OCI-LY7 (cell line): ENCODE data around the gene GOLT1A. TPM values are rescaled to one million over a fixed set of nuclear protein-coding genes. Genes with fewer than 3 reads are reported as not detected.

ENCODE experiments used
- BruUV-seq: library from RNA; stranded (reverse); fragments of 400-500 nt; replicated peaks from 2 replicates; lab custom pipeline; 2021; lab: Mats Ljungman, UMichigan
- CTCF ChIA-PET: fragments of 300-600 bp; sonication (Branson Sonifier 250); formaldehyde crosslinking; loops from one replicate; lab custom pipeline; 2022; ENCODE audit warnings: antibody characterized with exemption; ENCODE audit not compliant: unreplicated experiment; lab: Charles Lee
- POLR2A ChIA-PET: fragments of 300-600 bp; sonication (Branson Sonifier 250); formaldehyde crosslinking; loops from one replicate; lab custom pipeline; 2022; ENCODE audit warnings: antibody characterized with exemption; lab: Charles Lee
- DNase-seq: peaks from one replicate; pipeline ENCODE4 v3.0.0-alpha.2; 2015; ENCODE audit warnings: low spot score
- H2AFZ ChIP-seq: fragments of 200-600 bp; sonication (generic), shearing (Covaris generic); 2 replicates; pipeline ENCODE4 v1.6.1; 2014; ENCODE audit warnings: mild to moderate bottlenecking, antibody characterized with exemption, low read length, moderate library complexity
- H3K27ac ChIP-seq: fragments of 200-600 bp; sonication (generic); 2 replicates; pipeline ENCODE4 v1.5.1; 2014; ENCODE audit warnings: mixed run types, low read depth, mild to moderate bottlenecking, moderate library complexity, low read length, inconsistent platforms; ENCODE audit not compliant: poor library complexity, severe bottlenecking
- H3K36me3 ChIP-seq: fragments of 200-600 bp; sonication (generic); 2 replicates; pipeline ENCODE4 v1.6.1; 2014; ENCODE audit warnings: mild to moderate bottlenecking, antibody characterized with exemption, low read length, moderate library complexity, mixed read lengths; ENCODE audit not compliant: insufficient read depth
- H3K4me1 ChIP-seq: fragments of 200-600 bp; sonication (generic); 2 replicates; pipeline ENCODE4 v1.5.1; 2014; ENCODE audit warnings: mild to moderate bottlenecking, low read length; ENCODE audit not compliant: insufficient read depth, poor library complexity, severe bottlenecking
- H3K4me2 ChIP-seq: fragments of 200-600 bp; sonication (generic); 2 replicates; pipeline ENCODE4 v1.6.1; 2014; ENCODE audit warnings: mild to moderate bottlenecking, low read length
- H3K4me3 ChIP-seq: fragments of 200-600 bp; sonication (generic); 2 replicates; pipeline ENCODE4 v1.5.1; 2014; ENCODE audit warnings: mild to moderate bottlenecking, low read depth, low read length; ENCODE audit not compliant: poor library complexity, severe bottlenecking
- H3K79me2 ChIP-seq: fragments of 200-600 bp; sonication (generic); 2 replicates; pipeline ENCODE4 v1.6.1; 2016; ENCODE audit warnings: low read depth, mild to moderate bottlenecking, low read length, moderate library complexity, mixed read lengths; ENCODE audit not compliant: insufficient read depth
- H3K9me2 ChIP-seq: fragments of 200-600 bp; sonication (generic); 2 replicates; pipeline ENCODE4 v1.6.1; 2016; ENCODE audit warnings: mild to moderate bottlenecking, low read length, mixed read lengths; ENCODE audit not compliant: insufficient read depth
- H3K9me3 ChIP-seq: fragments of 200-600 bp; sonication (generic); 2 replicates; pipeline ENCODE4 v1.6.1; 2014; ENCODE audit warnings: mild to moderate bottlenecking, mixed run types, low read length, mixed read lengths
- H4K20me1 ChIP-seq: fragments of 200-600 bp; sonication (generic); 2 replicates; pipeline ENCODE4 v1.6.1; 2014; ENCODE audit warnings: mild to moderate bottlenecking, antibody characterized with exemption, low read length, moderate library complexity, mixed read lengths; ENCODE audit not compliant: insufficient read depth
- EZH2phosphoT487 ChIP-seq: fragments of 200-600 bp; sonication (generic); IDR thresholded peaks from 2 replicates; pipeline ENCODE4 v1.6.1; 2018; ENCODE audit warnings: low read depth, borderline replicate concordance, mild to moderate bottlenecking, mixed run types, antibody characterized with exemption, low read length, moderate library complexity, mixed read lengths
- intact Hi-C: fragments of 100-400 bp; cut with micrococcal nuclease; formaldehyde crosslinking; loops from one replicate; pipeline ENCODE4 v1.10.0; 2022; ENCODE audit not compliant: unreplicated experiment
- total RNA-seq, 2 experiments: library from RNA; depleted of rRNA in 1 of 2; stranded (reverse); fragments of >200 nt in 1 of 2; shearing (Covaris generic) in 1 of 2; gene quantifications; 2 replicates each; pipeline ENCODE4 v1.2.3, GENCODE V29; 2014 to 2022
- TF ChIP-seq, protein P1 (sequence below): fragments of 200-600 bp; sonication (generic); conservative IDR thresholded peaks from 2 replicates; pipeline ENCODE4 v1.5.1; 2014; ENCODE audit warnings: mild to moderate bottlenecking, antibody characterized with exemption, low read length, moderate library complexity, mixed read lengths

Gene GOLT1A
- total RNA-seq, 2 experiments from 2014 or later: not detected

DNA sequence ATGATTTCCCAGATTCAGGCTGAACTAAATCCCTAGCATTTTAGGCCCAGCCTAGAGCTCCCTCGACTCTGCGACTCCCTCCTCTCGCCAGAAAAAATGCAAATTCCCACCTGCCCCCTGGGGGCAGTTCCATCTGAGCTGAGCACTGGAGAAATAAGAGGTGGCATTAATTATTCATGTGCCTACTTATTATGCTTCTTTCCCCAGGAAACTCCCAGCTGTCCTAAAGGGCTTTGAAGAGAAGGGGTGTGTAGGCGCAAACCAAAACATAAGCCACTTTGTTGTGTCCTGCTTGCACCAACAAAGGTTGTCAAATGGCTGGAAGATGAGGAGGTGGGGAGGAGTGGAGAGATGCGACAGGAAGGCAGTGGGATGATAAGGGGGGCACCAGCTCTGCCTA is 41.4 kb upstream of the GOLT1A start:
- Histone ChIP-seq H3K79me2 (no peaks in the 10 kb centered on the region), H3K36me3 (no peaks in the 10 kb centered on the region), H3K9me2 (no peaks in the 10 kb centered on the region), H3K4me1 (no peaks in the 10 kb centered on the region), H3K27ac (no peak overlapping the region), H3K4me3 (no peak overlapping the region), H2AFZ (no peak overlapping the region), H3K9me3 (no peaks in the 10 kb centered on the region), H4K20me1 (no peaks in the 10 kb centered on the region), H3K4me2 (no peak overlapping the region)
- no peak for TF ChIP-seq EZH2phosphoT487
- TF ChIP-seq, protein P1, sequence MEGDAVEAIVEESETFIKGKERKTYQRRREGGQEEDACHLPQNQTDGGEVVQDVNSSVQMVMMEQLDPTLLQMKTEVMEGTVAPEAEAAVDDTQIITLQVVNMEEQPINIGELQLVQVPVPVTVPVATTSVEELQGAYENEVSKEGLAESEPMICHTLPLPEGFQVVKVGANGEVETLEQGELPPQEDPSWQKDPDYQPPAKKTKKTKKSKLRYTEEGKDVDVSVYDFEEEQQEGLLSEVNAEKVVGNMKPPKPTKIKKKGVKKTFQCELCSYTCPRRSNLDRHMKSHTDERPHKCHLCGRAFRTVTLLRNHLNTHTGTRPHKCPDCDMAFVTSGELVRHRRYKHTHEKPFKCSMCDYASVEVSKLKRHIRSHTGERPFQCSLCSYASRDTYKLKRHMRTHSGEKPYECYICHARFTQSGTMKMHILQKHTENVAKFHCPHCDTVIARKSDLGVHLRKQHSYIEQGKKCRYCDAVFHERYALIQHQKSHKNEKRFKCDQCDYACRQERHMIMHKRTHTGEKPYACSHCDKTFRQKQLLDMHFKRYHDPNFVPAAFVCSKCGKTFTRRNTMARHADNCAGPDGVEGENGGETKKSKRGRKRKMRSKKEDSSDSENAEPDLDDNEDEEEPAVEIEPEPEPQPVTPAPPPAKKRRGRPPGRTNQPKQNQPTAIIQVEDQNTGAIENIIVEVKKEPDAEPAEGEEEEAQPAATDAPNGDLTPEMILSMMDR: no peak
- intact Hi-C loops: no loop called here
- no peak for DNase-seq
- POLR2A ChIA-PET: interaction anchor here (0.6 kb wide), 1 partner anchor 568 kb away, joined by 3 read pairs; no protein-coding TSS in a partner anchor
- CTCF ChIA-PET: no interaction called here
- no TSS peak for BruUV-seq

DNA sequence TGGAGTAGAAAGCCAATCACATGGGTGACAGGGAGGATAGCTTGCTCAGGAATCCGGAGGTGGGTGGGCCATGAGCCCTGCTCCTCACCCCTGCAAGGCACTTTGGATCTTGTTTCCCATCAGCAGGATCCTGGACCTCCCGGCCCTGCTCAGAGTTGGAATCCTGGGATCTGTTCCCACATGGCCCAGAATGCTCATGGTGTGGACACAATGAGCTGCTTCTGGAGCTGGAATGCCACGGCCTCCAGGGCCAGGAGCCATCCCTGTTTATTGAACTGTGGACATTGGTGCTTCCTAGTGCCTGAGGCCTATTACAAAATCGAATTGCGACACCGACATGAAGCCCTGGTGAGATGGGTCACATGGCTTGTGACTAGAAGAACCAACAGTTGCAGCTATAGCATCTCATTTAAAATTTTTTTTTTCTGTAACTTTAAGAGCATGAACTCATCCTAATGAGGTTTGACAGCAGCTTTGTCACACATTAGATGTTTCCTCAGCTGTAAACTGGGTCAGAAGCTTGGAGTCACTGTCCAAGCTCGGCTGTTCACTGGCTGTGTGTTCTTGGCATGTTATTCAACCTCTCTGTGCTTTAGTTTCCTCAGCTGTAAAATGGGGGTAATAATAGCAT is 40.4 kb upstream of the GOLT1A start:
- CTCF ChIA-PET: no interaction called here
- no peak overlapping the region for H3K4me3 ChIP-seq
- TF ChIP-seq, protein P1: no peak
- TF ChIP-seq EZH2phosphoT487: no peak
- no peaks in the 10 kb centered on the region for H3K36me3 ChIP-seq
- H4K20me1 ChIP-seq: no peaks in the 10 kb centered on the region
- no peaks in the 10 kb centered on the region for H3K79me2 ChIP-seq
- no TSS peak for BruUV-seq
- H3K4me1 ChIP-seq: no peaks in the 10 kb centered on the region
- POLR2A ChIA-PET: interaction anchor here (0.7 kb wide), 1 partner anchor 8 kb away, joined by 3 read pairs; no protein-coding TSS in a partner anchor
- intact Hi-C loops: no loop called here
- DNase-seq: no peak
- H3K9me2 ChIP-seq: no peaks in the 10 kb centered on the region
- no peaks in the 10 kb centered on the region for H3K9me3 ChIP-seq
- no peak overlapping the region for H3K27ac ChIP-seq
- H2AFZ ChIP-seq: no peak overlapping the region
- no peak overlapping the region for H3K4me2 ChIP-seq

DNA sequence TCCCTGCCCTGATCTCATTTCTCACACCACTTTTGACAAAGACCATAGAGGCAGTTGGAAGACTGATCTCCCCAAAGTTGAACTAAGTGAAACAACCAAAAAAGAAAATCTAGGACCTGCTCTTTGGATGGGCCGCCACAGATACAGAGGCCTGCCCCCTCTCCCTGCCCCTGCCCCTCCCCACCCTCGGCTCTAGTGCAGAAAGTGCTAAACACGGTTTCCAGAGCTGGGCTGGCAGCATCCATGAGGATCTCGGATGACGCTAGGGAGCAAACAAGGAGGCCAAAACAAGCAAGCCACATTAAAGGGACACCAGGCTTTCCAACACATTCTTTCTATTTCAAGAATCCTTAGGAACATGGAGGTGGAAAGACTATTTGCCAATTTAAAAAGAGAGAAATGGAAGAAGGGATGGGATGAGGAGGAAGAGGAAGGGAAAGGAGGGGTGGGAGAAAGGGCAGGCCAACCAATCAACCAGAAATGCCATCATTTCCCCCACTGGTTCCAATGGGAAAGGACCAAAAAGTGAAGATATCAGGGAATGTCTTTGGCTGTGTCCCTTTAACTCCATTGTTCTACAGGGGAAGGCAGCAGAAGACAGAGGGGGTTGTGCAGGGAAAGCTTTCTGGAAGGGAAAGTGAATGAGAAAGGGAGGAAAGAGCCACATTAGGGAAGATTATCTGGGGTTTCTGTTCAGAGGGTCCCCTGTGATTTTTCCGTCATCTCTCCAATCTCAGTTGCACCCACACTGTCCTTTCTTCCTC is 38.3 kb upstream of the GOLT1A start:
- ChIA-PET POLR2A (no interaction called here), CTCF (no interaction called here)
- no peak for TF ChIP-seq EZH2phosphoT487
- TF ChIP-seq, protein P1: no peak
- no peaks in the 10 kb centered on the region for H4K20me1 ChIP-seq
- no peaks in the 10 kb centered on the region for H3K4me1 ChIP-seq
- intact Hi-C loops: no loop called here
- no peak overlapping the region for H3K4me2 ChIP-seq
- H3K27ac ChIP-seq: no peak overlapping the region
- no peaks in the 10 kb centered on the region for H3K9me3 ChIP-seq
- no peaks in the 10 kb centered on the region for H3K79me2 ChIP-seq
- H3K9me2 ChIP-seq: no peaks in the 10 kb centered on the region
- no peak for DNase-seq
- no peaks in the 10 kb centered on the region for H3K36me3 ChIP-seq
- H2AFZ ChIP-seq: no peak overlapping the region
- no peak overlapping the region for H3K4me3 ChIP-seq
- no TSS peak for BruUV-seq
